Parathyroid adenoma (tissue), 2 donors: ENCODE results near the gene HS6ST2.

ENCODE experiments used
- H2AFZ ChIP-seq: fragments of 300-600 bp; sonication (generic); one replicate; pipeline ENCODE4 v1.7.0; 2017; ENCODE audit warnings: antibody characterized with exemption, mild to moderate bottlenecking
- H3K27ac ChIP-seq: fragments of 300-600 bp; sonication (generic); one replicate; pipeline ENCODE4 v1.7.0; 2017
- H3K27me3 ChIP-seq: fragments of 300-600 bp; sonication (generic); one replicate; pipeline ENCODE4 v1.7.0; 2017; ENCODE audit warnings: low read length; ENCODE audit not compliant: control insufficient read depth, insufficient read depth
- H3K36me3 ChIP-seq: fragments of 300-600 bp; sonication (generic); one replicate; pipeline ENCODE4 v1.7.0; 2017; ENCODE audit warnings: low read length; ENCODE audit not compliant: control insufficient read depth, insufficient read depth
- H3K4me1 ChIP-seq: fragments of 300-600 bp; sonication (generic); one replicate; pipeline ENCODE4 v1.7.0; 2017; ENCODE audit warnings: control low read depth
- H3K4me2 ChIP-seq: fragments of 300-600 bp; sonication (generic); one replicate; pipeline ENCODE4 v1.7.0; 2017; ENCODE audit warnings: low read length
- H3K4me3 ChIP-seq: fragments of 300-600 bp; sonication (generic); one replicate; pipeline ENCODE4 v1.7.0; 2017; ENCODE audit warnings: low read depth, low read length
- H3K79me2 ChIP-seq: fragments of 300-600 bp; sonication (generic); one replicate; pipeline ENCODE4 v1.7.0; 2017; ENCODE audit warnings: control low read depth
- H3K9ac ChIP-seq: fragments of 300-600 bp; sonication (generic); one replicate; pipeline ENCODE4 v1.7.0; 2017; ENCODE audit warnings: mild to moderate bottlenecking
- H3K9me3 ChIP-seq: fragments of 300-600 bp; sonication (generic); one replicate; pipeline ENCODE4 v1.7.0; 2017; ENCODE audit warnings: low read length; ENCODE audit not compliant: control insufficient read depth
- CTCF ChIP-seq: fragments of 300-600 bp; sonication (generic); IDR thresholded peaks from one replicate; pipeline ENCODE4 v1.7.0; 2017; ENCODE audit warnings: antibody characterized with exemption, mild to moderate bottlenecking
- donor health status: primary hyperparathyroidism.

The HS6ST2 gene

GRCh38 chrX:132810964-132811712 is 147.3 kb downstream of the HS6ST2 start:
- Histone ChIP-seq H3K27me3 (no peaks in the 10 kb centered on the region), H3K4me1 (no peaks in the 10 kb centered on the region), H3K9ac (no peak overlapping the region), H3K36me3 (no peaks in the 10 kb centered on the region), H3K4me2 (no peak overlapping the region), H3K27ac (no peak overlapping the region), H3K79me2 (no peaks in the 10 kb centered on the region), H3K9me3 (no peaks in the 10 kb centered on the region), H2AFZ (no peak overlapping the region), H3K4me3 (no peak overlapping the region)
- no peak for TF ChIP-seq CTCF

GRCh38 chrX:132810488-132810887 is 147.9 kb downstream of the HS6ST2 start:
- Histone ChIP-seq H2AFZ (no peak overlapping the region), H3K9me3 (no peaks in the 10 kb centered on the region), H3K4me1 (no peaks in the 10 kb centered on the region), H3K36me3 (no peaks in the 10 kb centered on the region), H3K27ac (no peak overlapping the region), H3K27me3 (no peaks in the 10 kb centered on the region), H3K4me3 (no peak overlapping the region), H3K9ac (no peak overlapping the region), H3K4me2 (no peak overlapping the region), H3K79me2 (no peaks in the 10 kb centered on the region)
- TF ChIP-seq CTCF: no peak

GRCh38 chrX:132809581-132809980 is 148.8 kb downstream of the HS6ST2 start:
- Histone ChIP-seq H3K79me2 (no peaks in the 10 kb centered on the region), H3K9me3 (no peaks in the 10 kb centered on the region), H3K9ac (no peak overlapping the region), H3K4me3 (no peak overlapping the region), H3K4me2 (no peak overlapping the region), H2AFZ (no peak overlapping the region), H3K4me1 (no peaks in the 10 kb centered on the region), H3K27me3 (no peaks in the 10 kb centered on the region), H3K27ac (no peak overlapping the region), H3K36me3 (no peaks in the 10 kb centered on the region)
- no peak for TF ChIP-seq CTCF

- Histone ChIP-seq H3K36me3 (no peaks in the 10 kb centered on the region), H3K27me3 (no peaks in the 10 kb centered on the region), H3K4me2 (no peak overlapping the region), H3K79me2 (no peaks in the 10 kb centered on the region), H2AFZ (no peak overlapping the region), H3K4me1 (no peaks in the 10 kb centered on the region), H3K4me3 (no peak overlapping the region), H3K9me3 (no peaks in the 10 kb centered on the region), H3K9ac (no peak overlapping the region), H3K27ac (no peak overlapping the region)
- TF ChIP-seq CTCF: no peak
These were observed 150.9 kb downstream of the HS6ST2 start for GRCh38 chrX:132807411-132808030.

- no peaks in the 10 kb centered on the region for H3K79me2 ChIP-seq
- no peaks in the 10 kb centered on the region for H3K4me1 ChIP-seq
- no peaks in the 10 kb centered on the region for H3K27me3 ChIP-seq
- no peak overlapping the region for H3K9ac ChIP-seq
- no peak for TF ChIP-seq CTCF
- H3K36me3 ChIP-seq: no peaks in the 10 kb centered on the region
- H3K4me2 ChIP-seq: no peak overlapping the region
- H2AFZ ChIP-seq: no peak overlapping the region
- H3K27ac ChIP-seq: no peak overlapping the region
- no peaks in the 10 kb centered on the region for H3K9me3 ChIP-seq
- no peak overlapping the region for H3K4me3 ChIP-seq
These were observed 156.4 kb downstream of the HS6ST2 start for GRCh38 chrX:132802033-132802432.
